Measurements from ENCODE around the gene LRRC19.
A peak's percentile ranks its signal among the peaks of the same experiment; 100 is the strongest.

The LRRC19 gene

GRCh38 chr9:27005491-27005890, at the start of gene LRRC19:
Gene LRRC19, minus strand, starts transcription at chr9:27005672. Its CDS starts 5,978 bp downstream, at chr9:26999694.
- no peak for DNase-seq

- DNase-seq: no peak
Observed at GRCh38 chr9:27054841-27055240, 49.4 kb upstream of the LRRC19 start.

GRCh38 chr9:27054125-27054524, 48.7 kb upstream of the LRRC19 start:
- DNase-seq: no peak

- DNase-seq: no peak
Observed at GRCh38 chr9:27053369-27054022, 48.0 kb upstream of the LRRC19 start.

- DNase-seq: no peak
Observed at GRCh38 chr9:27047136-27047535, 41.7 kb upstream of the LRRC19 start.

- DNase-seq: no peak
Observed at GRCh38 chr9:27043176-27043575, 37.7 kb upstream of the LRRC19 start.

GRCh38 chr9:27042476-27042875, 37.0 kb upstream of the LRRC19 start:
- DNase-seq: no peak

GRCh38 chr9:27041746-27042145, 36.3 kb upstream of the LRRC19 start:
- no peak for DNase-seq

GRCh38 chr9:27037499-27037898, 32.0 kb upstream of the LRRC19 start:
- no peak for DNase-seq

- DNase-seq: peak; percentile 62
Observed at GRCh38 chr9:27033815-27034403, 28.4 kb upstream of the LRRC19 start.

GRCh38 chr9:27029186-27029585, 23.7 kb upstream of the LRRC19 start:
- no peak for DNase-seq

- DNase-seq: no peak
Observed at GRCh38 chr9:27022920-27023319, 17.4 kb upstream of the LRRC19 start.

- no peak for DNase-seq
Observed at GRCh38 chr9:27019589-27019988, 14.1 kb upstream of the LRRC19 start.

- DNase-seq: no peak
Observed at GRCh38 chr9:27003426-27004077, 1.9 kb downstream of the LRRC19 start.

GRCh38 chr9:26995810-26996209, 9.7 kb downstream of the LRRC19 start:
- DNase-seq: no peak

- DNase-seq: no peak
Observed at GRCh38 chr9:26983340-26983739, 22.1 kb downstream of the LRRC19 start.

- no peak for DNase-seq
Observed at GRCh38 chr9:26975728-26976707, 29.5 kb downstream of the LRRC19 start.

GRCh38 chr9:26974927-26975326, 30.5 kb downstream of the LRRC19 start:
- DNase-seq: no peak

- no peak for DNase-seq
Observed at GRCh38 chr9:26973989-26974388, 31.5 kb downstream of the LRRC19 start.

GRCh38 chr9:26971721-26972120, 33.8 kb downstream of the LRRC19 start:
- no peak for DNase-seq

- DNase-seq: no peak
Observed at GRCh38 chr9:26956860-26957233, 48.6 kb downstream of the LRRC19 start.

- DNase-seq: peak; percentile 94
Observed at GRCh38 chr9:26955921-26956859, 49.3 kb downstream of the LRRC19 start, which contains the start of gene IFT74. Gene IFT74, plus strand, starts transcription at chr9:26956412. Its CDS starts 5,556 bp downstream, at chr9:26961968.

All from NCI-H1694 (cell line).